Endometrial microvascular endothelial cells (primary cell): ENCODE data around the gene RBM38. TPM values are rescaled to one million over a fixed set of nuclear protein-coding genes. Genes with fewer than 3 reads are reported as not detected.
"Not testable (repeated sequence)": the region's sequence is repeated elsewhere in the genome, so short reads cannot be mapped to it uniquely, and the experiment has no call there.

Source experiments
- in situ Hi-C: cut with HindIII; loops from 2 replicates; pipeline ENCODE4 v1.10.0; 2017; ENCODE audit warnings: low sequenced_read_pairs, low pct_unique_long_range_greater_than_20kb; ENCODE audit errors: inconsistent ontology term
- total RNA-seq: library from RNA; depleted of rRNA; stranded (reverse); fragments of >200 nt; gene quantifications from one replicate; pipeline ENCODE4 v1.2.3, GENCODE V29; 2015; ENCODE audit errors: inconsistent ontology term

Gene RBM38
- total RNA-seq, result 23.1 TPM

- in situ Hi-C loops, result no loop called here
Measured at GRCh38 chr20:57390604-57391438, at the start of gene RBM38. Gene RBM38, plus strand, starts transcription at chr20:57391396. Its CDS starts 186 bp downstream, at chr20:57391582.

- in situ Hi-C loops, result no loop called here
Measured at GRCh38 chr20:57341663-57342062, 49.5 kb upstream of the RBM38 start.

- in situ Hi-C loops, result no loop called here
Measured at GRCh38 chr20:57342829-57343228, 48.4 kb upstream of the RBM38 start.

- in situ Hi-C loops, result no loop called here
Measured at GRCh38 chr20:57346477-57346876, 44.7 kb upstream of the RBM38 start.

GRCh38 chr20:57347393-57347792 lies 43.8 kb upstream of the RBM38 start:
- in situ Hi-C loops, result no loop called here

- in situ Hi-C loops, result not testable (repeated sequence)
Measured at GRCh38 chr20:57348200-57348921, 42.8 kb upstream of the RBM38 start.

- in situ Hi-C loops, result not testable (repeated sequence)
Measured at GRCh38 chr20:57348922-57349574, 42.1 kb upstream of the RBM38 start.

- in situ Hi-C loops, result no loop called here
Measured at GRCh38 chr20:57350081-57350710, 41.0 kb upstream of the RBM38 start.

GRCh38 chr20:57350726-57351041 lies 40.5 kb upstream of the RBM38 start:
- in situ Hi-C loops, result not testable (repeated sequence)

- in situ Hi-C loops, result no loop called here
Measured at GRCh38 chr20:57351042-57351783, 40.0 kb upstream of the RBM38 start, which contains the start of gene RAE1. Gene RAE1, plus strand, starts transcription at chr20:57351255. Its CDS starts 2,784 bp downstream, at chr20:57354039.

- in situ Hi-C loops, result no loop called here
Measured at GRCh38 chr20:57352305-57352704, 38.9 kb upstream of the RBM38 start.

GRCh38 chr20:57353351-57353750 lies 37.8 kb upstream of the RBM38 start:
- in situ Hi-C loops, result no loop called here

- in situ Hi-C loops, result no loop called here
Measured at GRCh38 chr20:57361517-57361916, 29.7 kb upstream of the RBM38 start.

GRCh38 chr20:57364451-57364850 lies 26.7 kb upstream of the RBM38 start:
- in situ Hi-C loops, result no loop called here

GRCh38 chr20:57369596-57369995 lies 21.6 kb upstream of the RBM38 start:
- in situ Hi-C loops, result no loop called here

GRCh38 chr20:57370316-57370715 lies 20.9 kb upstream of the RBM38 start:
- in situ Hi-C loops, result loop anchor here (10.0 kb wide), 1 partner anchor 124 kb away; no protein-coding TSS in a partner anchor

- in situ Hi-C loops, result loop anchor here (10.0 kb wide), 1 partner anchor 123 kb away; no protein-coding TSS in a partner anchor
Measured at GRCh38 chr20:57371363-57371762, 19.8 kb upstream of the RBM38 start.

GRCh38 chr20:57372157-57372556 lies 19.0 kb upstream of the RBM38 start:
- in situ Hi-C loops, result loop anchor here (10.0 kb wide), 1 partner anchor 123 kb away; no protein-coding TSS in a partner anchor
